ENCODE data around the gene AFF4. TPM values are rescaled to one million over a fixed set of nuclear protein-coding genes. Genes with fewer than 3 reads are reported as not detected.

AFF4 gene
- total and polyA plus RNA-seq, 9 of the 15 experiments (the other 6 are each of a cell fraction or from before 2014, with no cell fraction given): 1.7 to 25.8 (median 17.9) TPM

GRCh38 chr5:132865668-132866341 is 97.6 kb downstream of the AFF4 start (continued):
- TF ChIP-seq ZMIZ1 (IDR thresholded peaks at IDR 0.05; ENCODE audit: low read depth in 2 of 2, low read length in 2 of 2) (no peak), SRSF9 (IDR thresholded peaks at IDR 0.05; ENCODE audit: borderline replicate concordance, low read depth, low read length) (no peak), HNRNPUL1 (IDR thresholded peaks at IDR 0.05; ENCODE audit: low read length) (no peak), ZKSCAN8 (CRISPR knock-in tag; IDR thresholded peaks at IDR 0.05) (peak; percentile 25; the same call in 1 of the 2 replicates), ZNF217 (CRISPR knock-in tag; IDR thresholded peaks at IDR 0.05) (no peak), HNRNPL (IDR thresholded peaks at IDR 0.05; ENCODE audit: low read depth, low read length) (no peak), NCOA6 (IDR thresholded peaks at IDR 0.05) (no peak), REST (IDR thresholded peaks at IDR 0.05; ENCODE audit: borderline replicate concordance) (no peak), REST (CRISPR knock-in tag; IDR thresholded peaks at IDR 0.05; ENCODE audit: low read depth) (no peak), PREB (CRISPR knock-in tag; IDR thresholded peaks at IDR 0.05) (no peak), HDAC3 (IDR thresholded peaks at IDR 0.05; ENCODE audit: borderline replicate concordance, partially characterized antibody) (no peak), ZNF75A (CRISPR knock-in tag; IDR thresholded peaks at IDR 0.05) (no peak), CHD4 (IDR thresholded peaks at IDR 0.05; ENCODE audit: insufficient read depth, insufficient replicate concordance, low read depth, low read length, poor library complexity, severe bottlenecking) (no peak), ZNF274 (IDR thresholded peaks at IDR 0.05; ENCODE audit: borderline replicate concordance, low read depth, low read length) (no peak)

Measured in K562 (cell line).